ENCODE data around the gene ZC3H13.

GRCh38 chr13:46100191-46100815, 47.8 kb upstream of the ZC3H13 start:
- no peak for TF ChIP-seq TEAD4 (IDR thresholded peaks at IDR 0.05)
- TF ChIP-seq RAD21 (IDR thresholded peaks at IDR 0.05; ENCODE audit: low read depth), result no peak
- no peak for TF ChIP-seq CEBPB (IDR thresholded peaks at IDR 0.05)
- TF ChIP-seq FOXM1 (IDR thresholded peaks at IDR 0.05; ENCODE audit: borderline replicate concordance, low read depth), result no peak
- TF ChIP-seq, protein P1, sequence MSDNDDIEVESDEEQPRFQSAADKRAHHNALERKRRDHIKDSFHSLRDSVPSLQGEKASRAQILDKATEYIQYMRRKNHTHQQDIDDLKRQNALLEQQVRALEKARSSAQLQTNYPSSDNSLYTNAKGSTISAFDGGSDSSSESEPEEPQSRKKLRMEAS (IDR thresholded peaks at IDR 0.05), result no peak
- no peak for TF ChIP-seq YY1 (IDR thresholded peaks at IDR 0.05; ENCODE audit: low read depth)
- TF ChIP-seq EGR1 (IDR thresholded peaks at IDR 0.05), result no peak
- no peak for TF ChIP-seq EP300 (IDR thresholded peaks at IDR 0.05; ENCODE audit: borderline replicate concordance)
- no peak for TF ChIP-seq NFIC (IDR thresholded peaks at IDR 0.05)
- TF ChIP-seq, protein P2, sequence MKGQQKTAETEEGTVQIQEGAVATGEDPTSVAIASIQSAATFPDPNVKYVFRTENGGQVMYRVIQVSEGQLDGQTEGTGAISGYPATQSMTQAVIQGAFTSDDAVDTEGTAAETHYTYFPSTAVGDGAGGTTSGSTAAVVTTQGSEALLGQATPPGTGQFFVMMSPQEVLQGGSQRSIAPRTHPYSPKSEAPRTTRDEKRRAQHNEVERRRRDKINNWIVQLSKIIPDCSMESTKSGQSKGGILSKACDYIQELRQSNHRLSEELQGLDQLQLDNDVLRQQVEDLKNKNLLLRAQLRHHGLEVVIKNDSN (IDR thresholded peaks at IDR 0.05), result no peak
- no peak for TF ChIP-seq TAF1 (IDR thresholded peaks at IDR 0.05; ENCODE audit: low read depth)

Measured in Ishikawa (cell line).